ENCODE measurements around the gene SNRNP70.
"Not testable (repeated sequence)": the region's sequence is repeated elsewhere in the genome, so short reads cannot be mapped to it uniquely, and the experiment has no call there.

DNA sequence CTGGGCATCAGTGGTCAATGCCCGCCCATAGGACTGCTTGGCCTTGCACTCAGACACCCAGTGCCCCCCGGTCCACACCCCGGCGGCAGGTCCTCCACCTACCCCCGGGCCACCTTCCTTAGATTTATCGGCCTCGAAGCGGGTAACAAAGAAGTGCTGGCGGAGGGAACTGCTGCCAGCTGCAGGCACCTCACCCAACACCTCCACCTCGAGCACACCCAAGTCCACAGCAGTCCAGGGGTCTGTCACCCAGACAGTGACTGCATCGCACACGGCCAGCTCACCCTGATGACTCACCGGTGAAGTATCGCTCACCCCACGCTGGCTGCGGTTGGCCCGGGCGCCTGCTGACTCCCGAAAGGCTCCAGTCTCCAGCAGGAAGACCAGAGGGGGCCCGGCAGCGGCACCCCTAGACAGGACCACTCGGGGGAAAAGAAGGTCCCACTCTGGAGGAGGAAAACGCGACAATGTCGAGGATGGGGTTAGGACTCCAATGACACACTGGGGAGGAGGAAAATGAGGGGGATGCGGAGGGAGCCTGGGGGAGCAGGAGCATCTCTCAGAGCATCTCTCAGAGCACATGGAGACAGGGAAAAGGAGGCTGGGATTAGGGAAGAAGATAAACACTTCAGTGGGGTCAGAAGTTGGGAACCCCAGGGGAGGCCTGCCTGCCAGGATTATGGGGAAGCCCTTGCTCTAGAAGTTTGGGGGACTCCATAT, 46.5 kb upstream of the SNRNP70 start:
- not testable (repeated sequence) for TF ChIP-seq POLR2A (IDR thresholded peaks at IDR 0.05)
- TF ChIP-seq, protein P1, sequence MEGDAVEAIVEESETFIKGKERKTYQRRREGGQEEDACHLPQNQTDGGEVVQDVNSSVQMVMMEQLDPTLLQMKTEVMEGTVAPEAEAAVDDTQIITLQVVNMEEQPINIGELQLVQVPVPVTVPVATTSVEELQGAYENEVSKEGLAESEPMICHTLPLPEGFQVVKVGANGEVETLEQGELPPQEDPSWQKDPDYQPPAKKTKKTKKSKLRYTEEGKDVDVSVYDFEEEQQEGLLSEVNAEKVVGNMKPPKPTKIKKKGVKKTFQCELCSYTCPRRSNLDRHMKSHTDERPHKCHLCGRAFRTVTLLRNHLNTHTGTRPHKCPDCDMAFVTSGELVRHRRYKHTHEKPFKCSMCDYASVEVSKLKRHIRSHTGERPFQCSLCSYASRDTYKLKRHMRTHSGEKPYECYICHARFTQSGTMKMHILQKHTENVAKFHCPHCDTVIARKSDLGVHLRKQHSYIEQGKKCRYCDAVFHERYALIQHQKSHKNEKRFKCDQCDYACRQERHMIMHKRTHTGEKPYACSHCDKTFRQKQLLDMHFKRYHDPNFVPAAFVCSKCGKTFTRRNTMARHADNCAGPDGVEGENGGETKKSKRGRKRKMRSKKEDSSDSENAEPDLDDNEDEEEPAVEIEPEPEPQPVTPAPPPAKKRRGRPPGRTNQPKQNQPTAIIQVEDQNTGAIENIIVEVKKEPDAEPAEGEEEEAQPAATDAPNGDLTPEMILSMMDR (IDR thresholded peaks at IDR 0.05): not testable (repeated sequence)
